Stimulated activated CD4-positive, alpha-beta T cell treated with anti-CD3 and anti-CD28 coated beads, Interleukin-4, amount 100 ng/mL, for 24 hours (primary cell): ENCODE measurements around the gene MYO3A.

Experiments
- DNase-seq: peaks from one replicate; pipeline ENCODE4 v3.0.0-alpha.2; 2020

Gene MYO3A

GRCh38 chr10:26216585-26217395 is 282.8 kb downstream of the MYO3A start, which contains the start of gene GAD2:
TSS of gene GAD2 (plus strand) at chr10:26216774. CDS start at chr10:26216810, 36 bp downstream.
- DNase-seq = no peak

- DNase-seq = no peak
Measured at GRCh38 chr10:26217396-26218086, 283.5 kb downstream of the MYO3A start.

GRCh38 chr10:26219676-26220075 is 285.6 kb downstream of the MYO3A start:
- DNase-seq = no peak

- DNase-seq = no peak
Measured at GRCh38 chr10:26220901-26221300, 286.9 kb downstream of the MYO3A start.

- DNase-seq = no peak
Measured at GRCh38 chr10:26221541-26221940, 287.5 kb downstream of the MYO3A start.

- no peak for DNase-seq
Measured at GRCh38 chr10:26222563-26222962, 288.5 kb downstream of the MYO3A start.

- no peak for DNase-seq
Measured at GRCh38 chr10:26225322-26225721, 291.3 kb downstream of the MYO3A start.

GRCh38 chr10:26227786-26228185 is 293.8 kb downstream of the MYO3A start:
- no peak for DNase-seq

GRCh38 chr10:26232174-26232573 is 298.1 kb downstream of the MYO3A start:
- no peak for DNase-seq

- DNase-seq = no peak
Measured at GRCh38 chr10:26235761-26236160, 301.7 kb downstream of the MYO3A start.

GRCh38 chr10:26238378-26238777 is 304.3 kb downstream of the MYO3A start:
- no peak for DNase-seq

GRCh38 chr10:26242706-26243350 is 308.8 kb downstream of the MYO3A start:
- DNase-seq = no peak

GRCh38 chr10:26243351-26243720 is 309.3 kb downstream of the MYO3A start:
- no peak for DNase-seq

GRCh38 chr10:26249681-26250080 is 315.7 kb downstream of the MYO3A start:
- DNase-seq = no peak

GRCh38 chr10:26251925-26252324 is 317.9 kb downstream of the MYO3A start:
- no peak for DNase-seq

- no peak for DNase-seq
Measured at GRCh38 chr10:26254616-26255015, 320.6 kb downstream of the MYO3A start.

- no peak for DNase-seq
Measured at GRCh38 chr10:26259341-26259740, 325.3 kb downstream of the MYO3A start.
